Measurements from ENCODE around the gene CDH13.

DNA sequence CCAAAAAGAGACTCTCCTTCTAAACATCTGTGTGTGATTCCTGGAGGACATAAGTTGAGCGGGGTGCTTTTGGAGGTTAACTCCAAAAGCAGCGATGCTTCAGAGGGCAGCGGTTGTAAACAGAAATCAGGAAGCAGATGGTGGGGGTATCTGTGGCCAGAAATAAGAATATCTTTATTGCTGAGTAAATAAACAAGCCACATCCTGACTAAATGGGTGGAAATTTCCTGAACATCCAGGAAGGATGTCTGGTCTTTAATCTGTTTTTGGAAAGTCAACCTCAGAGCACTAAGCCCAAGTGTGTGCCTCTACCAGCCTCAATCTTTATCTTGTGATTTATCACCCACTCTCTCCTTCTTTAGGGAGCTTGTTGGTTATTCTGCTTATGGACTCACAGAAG, 123.3 kb downstream of the CDH13 start:
- TF ChIP-seq REST (IDR thresholded peaks at IDR 0.05; ENCODE audit: insufficient read depth in 1 of 2, low read depth in 2 of 2, low read length in 2 of 2) (no peak), TAF1 (IDR thresholded peaks at IDR 0.05; ENCODE audit: borderline replicate concordance, insufficient read depth, low read length) (no peak)
